CD4-positive, CD25-positive, alpha-beta regulatory T cell (primary cell): ENCODE data around the gene SNX30. TPM values are rescaled to one million over a fixed set of nuclear protein-coding genes. Genes with fewer than 3 reads are reported as not detected.
A peak's percentile ranks its signal among the peaks of the same experiment; 100 is the strongest.

Source experiments
- ATAC-seq, 2 donors: fragments of 150-1000 bp; cut with Tn5 transposase; one replicate each; pipeline ENCODE4 v1.10.0; 2021; ENCODE audit warnings: low read depth in 2 of 2, moderate number of reproducible peaks in 2 of 2, moderate library complexity in 1 of 2
- DNase-seq, 3 donors: peaks; one replicate each; pipeline versions ENCODE4 v3.0.0 to v3.0.0-alpha.2; 2012 to 2022; ENCODE audit warnings: mixed read lengths in 1 of 3
- H3K27ac ChIP-seq: one replicate; pipeline ENCODE4 v1.7.0; 2013; ENCODE audit warnings: mild to moderate bottlenecking, low read length; ENCODE audit not compliant: insufficient read depth, poor library complexity, severe bottlenecking
- H3K27me3 ChIP-seq: one replicate; pipeline ENCODE4 v1.7.0; 2013; ENCODE audit warnings: low read length; ENCODE audit not compliant: control insufficient read depth, insufficient read depth
- H3K36me3 ChIP-seq: one replicate; pipeline ENCODE4 v1.7.0; 2013; ENCODE audit warnings: mild to moderate bottlenecking, low read length, moderate library complexity; ENCODE audit not compliant: control insufficient read depth, insufficient read depth
- H3K4me1 ChIP-seq: 2 replicates; pipeline ENCODE4 v1.7.0; 2013; ENCODE audit warnings: mild to moderate bottlenecking, low read length; ENCODE audit not compliant: insufficient read depth, control insufficient read depth, poor library complexity, severe bottlenecking
- H3K4me3 ChIP-seq: one replicate; pipeline ENCODE4 v1.7.0; 2013; ENCODE audit warnings: low read depth, mild to moderate bottlenecking, low read length, moderate library complexity
- H3K9me3 ChIP-seq, 2 experiments: 1 replicate in 1 of 2; 2 replicates in 1 of 2; pipeline ENCODE4 v1.7.0; 2013; ENCODE audit warnings: low read length in 2 of 2, mild to moderate bottlenecking in 1 of 2, moderate library complexity in 1 of 2; ENCODE audit not compliant: control insufficient read depth in 2 of 2
- H3K27ac Mint-ChIP-seq, 3 donors: one replicate each; pipeline ENCODE4 v1.8.0; 2020 to 2022; ENCODE audit warnings: mild to moderate bottlenecking in 3 of 3, mixed read lengths in 3 of 3, moderate library complexity in 2 of 3
- H3K27me3 Mint-ChIP-seq: one replicate; pipeline ENCODE4 v1.8.0; 2022; ENCODE audit warnings: mild to moderate bottlenecking, mixed read lengths
- H3K36me3 Mint-ChIP-seq: one replicate; pipeline ENCODE4 v1.8.0; 2020; ENCODE audit warnings: mixed read lengths
- H3K4me1 Mint-ChIP-seq, 4 donors: one replicate each; pipeline ENCODE4 v1.8.0; 2020 to 2022; ENCODE audit warnings: mixed read lengths in 4 of 4, mild to moderate bottlenecking in 1 of 4
- H3K4me3 Mint-ChIP-seq, 4 donors: one replicate each; pipeline ENCODE4 v1.8.0; 2020 to 2022; ENCODE audit warnings: mild to moderate bottlenecking in 4 of 4, mixed read lengths in 4 of 4, moderate library complexity in 3 of 4
- H3K9me3 Mint-ChIP-seq, 7 donors: one replicate each; pipeline ENCODE4 v1.8.0; 2020 to 2022; ENCODE audit warnings: mixed read lengths in 7 of 7, mild to moderate bottlenecking in 3 of 7, moderate library complexity in 2 of 7
- polyA plus RNA-seq, 4 donors: library from polyadenylated mRNA; unstranded; fragments of 300-500 nt; fragmentation: Illumina TruSeq; gene quantifications; one replicate each; pipeline ENCODE4 v1.2.3, GENCODE V29; 2021
- total RNA-seq: library from RNA; stranded (reverse); gene quantifications from one replicate; pipeline ENCODE4 v1.2.3, GENCODE V29; 2022

The SNX30 gene
- total and polyA plus RNA-seq, 5 donors from 2014 or later: 1.5 to 12.3 (median 2.0) TPM

GRCh38 chr9:112761912-112762655 is 11.5 kb downstream of the SNX30 start:
- H3K4me1 ChIP-seq: peaks cover 4% of the 10 kb centered on the region
- H3K4me3 ChIP-seq: no peak overlapping the region
- no peak for ATAC-seq
- peaks cover 27% of the 10 kb centered on the region for H3K36me3 Mint-ChIP-seq
- peaks cover 3 to 5% of the 10 kb centered on the region in 2 experiments for H3K9me3 ChIP-seq
- DNase-seq: no peak
- H3K36me3 ChIP-seq: no peaks in the 10 kb centered on the region
- H3K27ac Mint-ChIP-seq: peak overlapping the region in 1 of 3 donors; percentile 39
- H3K27ac ChIP-seq: no peak overlapping the region
- peaks cover 0 to 8% (median 2%) of the 10 kb centered on the region in 7 donors for H3K9me3 Mint-ChIP-seq
- H3K4me3 Mint-ChIP-seq: no peak overlapping the region
- H3K27me3 Mint-ChIP-seq: no peaks in the 10 kb centered on the region
- H3K27me3 ChIP-seq: no peaks in the 10 kb centered on the region
- H3K4me1 Mint-ChIP-seq: peaks cover 6 to 53% (median 35%) of the 10 kb centered on the region in 4 donors

GRCh38 chr9:112762726-112763518 is 12.4 kb downstream of the SNX30 start:
- no peak overlapping the region for H3K4me3 ChIP-seq
- H3K4me1 ChIP-seq: peaks cover 4% of the 10 kb centered on the region
- no peaks in the 10 kb centered on the region for H3K27me3 ChIP-seq
- no peaks in the 10 kb centered on the region for H3K36me3 ChIP-seq
- H3K27ac ChIP-seq: no peak overlapping the region
- peak overlapping the region in 1 of 3 donors; percentile 38 for H3K27ac Mint-ChIP-seq
- peak overlapping the region in 1 of 4 donors; percentile 12 for H3K4me3 Mint-ChIP-seq
- ATAC-seq: no peak
- no peaks in the 10 kb centered on the region for H3K27me3 Mint-ChIP-seq
- H3K4me1 Mint-ChIP-seq: peaks cover 7 to 49% (median 30%) of the 10 kb centered on the region in 4 donors
- peaks cover 22% of the 10 kb centered on the region for H3K36me3 Mint-ChIP-seq
- H3K9me3 Mint-ChIP-seq: peaks cover 0 to 8% (median 3%) of the 10 kb centered on the region in 7 donors
- no peak for DNase-seq
- H3K9me3 ChIP-seq: peaks cover 3 to 5% of the 10 kb centered on the region in 2 experiments

GRCh38 chr9:112764344-112764743 is 13.8 kb downstream of the SNX30 start:
- Histone ChIP-seq H3K27ac (no peak overlapping the region), H3K36me3 (no peaks in the 10 kb centered on the region), H3K9me3 (peaks cover 3 to 5% of the 10 kb centered on the region in 2 experiments), H3K4me3 (no peak overlapping the region), H3K4me1 (peaks cover 4% of the 10 kb centered on the region), H3K27me3 (no peaks in the 10 kb centered on the region)
- H3K4me1 Mint-ChIP-seq: peaks cover 12 to 48% (median 32%) of the 10 kb centered on the region in 4 donors
- ATAC-seq (no peak), DNase-seq (no peak)
- H3K27me3 Mint-ChIP-seq: no peaks in the 10 kb centered on the region
- peak overlapping the region in 1 of 3 donors; percentile 12 for H3K27ac Mint-ChIP-seq
- H3K36me3 Mint-ChIP-seq: peaks cover 24% of the 10 kb centered on the region
- H3K9me3 Mint-ChIP-seq: peaks cover 0 to 8% (median 3%) of the 10 kb centered on the region in 7 donors
- no peak overlapping the region for H3K4me3 Mint-ChIP-seq

GRCh38 chr9:112764837-112765236 is 14.3 kb downstream of the SNX30 start:
- Histone ChIP-seq H3K4me3 (no peak overlapping the region), H3K36me3 (no peaks in the 10 kb centered on the region), H3K4me1 (peaks cover 4% of the 10 kb centered on the region), H3K27ac (no peak overlapping the region), H3K9me3 (peaks cover 3 to 5% of the 10 kb centered on the region in 2 experiments), H3K27me3 (no peaks in the 10 kb centered on the region)
- no peak for DNase-seq
- ATAC-seq: no peak
- H3K4me1 Mint-ChIP-seq: peaks cover 12 to 50% (median 32%) of the 10 kb centered on the region in 4 donors
- no peak overlapping the region for H3K4me3 Mint-ChIP-seq
- H3K9me3 Mint-ChIP-seq: peaks cover 0 to 8% (median 3%) of the 10 kb centered on the region in 7 donors
- no peaks in the 10 kb centered on the region for H3K27me3 Mint-ChIP-seq
- H3K27ac Mint-ChIP-seq: peak overlapping the region in 2 of 3 donors; percentile 13 to 44
- H3K36me3 Mint-ChIP-seq: peaks cover 28% of the 10 kb centered on the region

- Histone ChIP-seq H3K27ac (no peak overlapping the region), H3K4me1 (peaks cover 4% of the 10 kb centered on the region), H3K4me3 (no peak overlapping the region), H3K27me3 (no peaks in the 10 kb centered on the region), H3K36me3 (peaks cover under 1% of the 10 kb centered on the region), H3K9me3 (peaks cover 3 to 5% of the 10 kb centered on the region in 2 experiments)
- no peak for DNase-seq
- Mint-ChIP-seq H3K9me3 (peaks cover 0 to 8% (median 3%) of the 10 kb centered on the region in 7 donors), H3K4me3 (no peak overlapping the region), H3K27ac (peak overlapping the region in 1 of 3 donors; percentile 13), H3K4me1 (peaks cover 12 to 46% (median 30%) of the 10 kb centered on the region in 4 donors), H3K27me3 (no peaks in the 10 kb centered on the region), H3K36me3 (peaks cover 28% of the 10 kb centered on the region)
- no peak for ATAC-seq
Observed at GRCh38 chr9:112765281-112765680, 14.7 kb downstream of the SNX30 start.

- H3K36me3 Mint-ChIP-seq: peaks cover 13% of the 10 kb centered on the region
- no peak overlapping the region for H3K4me3 Mint-ChIP-seq
- H3K9me3 ChIP-seq: peaks cover 0 to 2% of the 10 kb centered on the region in 2 experiments
- H3K27me3 Mint-ChIP-seq: no peaks in the 10 kb centered on the region
- peaks cover 0 to 3% (median under 1%) of the 10 kb centered on the region in 7 donors for H3K9me3 Mint-ChIP-seq
- peaks cover 6% of the 10 kb centered on the region for H3K4me1 ChIP-seq
- no peak overlapping the region for H3K27ac ChIP-seq
- peaks cover 10 to 48% (median 42%) of the 10 kb centered on the region in 4 donors for H3K4me1 Mint-ChIP-seq
- no peak for DNase-seq
- ATAC-seq: no peak
- no peaks in the 10 kb centered on the region for H3K27me3 ChIP-seq
- H3K4me3 ChIP-seq: no peak overlapping the region
- H3K36me3 ChIP-seq: peaks cover 3% of the 10 kb centered on the region
- peak overlapping the region in 2 of 3 donors; percentile 57 to 77 for H3K27ac Mint-ChIP-seq
Observed at GRCh38 chr9:112771359-112772214, 21.0 kb downstream of the SNX30 start.

- Mint-ChIP-seq H3K9me3 (peaks cover 0 to 1% (median 0%) of the 10 kb centered on the region in 7 donors), H3K27ac (peak overlapping the region in 2 of 3 donors; percentile 28 to 77), H3K4me1 (peaks cover 10 to 48% (median 42%) of the 10 kb centered on the region in 4 donors), H3K4me3 (no peak overlapping the region), H3K27me3 (no peaks in the 10 kb centered on the region), H3K36me3 (peaks cover 12% of the 10 kb centered on the region)
- Histone ChIP-seq H3K4me3 (no peak overlapping the region), H3K27ac (no peak overlapping the region), H3K4me1 (peaks cover 6% of the 10 kb centered on the region), H3K9me3 (no peaks in the 10 kb centered on the region), H3K36me3 (peaks cover 3% of the 10 kb centered on the region), H3K27me3 (no peaks in the 10 kb centered on the region)
- DNase-seq (no peak), ATAC-seq (no peak)
Observed at GRCh38 chr9:112772215-112772509, 21.6 kb downstream of the SNX30 start.
